HepG2 (cell line): ENCODE data around the gene OR10G2. TPM values are rescaled to one million over a fixed set of nuclear protein-coding genes. Genes with fewer than 3 reads are reported as not detected.

Experiments
- ATAC-seq: fragments of 200-7000 bp; cut with Tn5 transposase; 3 replicates; pipeline ENCODE4 v1.9.1; 2020; ENCODE audit warnings: mild to moderate bottlenecking, moderate library complexity
- BruUV-seq: library from RNA; stranded (reverse); fragments of 400-500 nt; replicated peaks from 2 replicates; lab custom pipeline; 2021; lab: Mats Ljungman, UMichigan
- CTCF ChIA-PET: fragments of 300-600 bp; formaldehyde crosslinking; extraction: SDS; loops from one replicate; lab custom pipeline; 2021; ENCODE audit warnings: low total read pairs, inconsistent platforms, low intra/inter-chr PET ratio; lab: Yijun Ruan, JAX
- POLR2A ChIA-PET: fragments of 350-600 bp; sonication (Branson Sonifier 250); formaldehyde crosslinking; loops from one replicate; lab custom pipeline; 2020; ENCODE audit warnings: antibody characterized with exemption, inconsistent platforms; lab: Yijun Ruan, JAX
- DNase-seq: peaks from one replicate; pipeline ENCODE4 v3.0.0-alpha.2; 2015; ENCODE audit warnings: low spot score
- FAIRE-seq: peaks from 3 replicates; lab custom pipeline; 2011; peaks lifted over from hg19 to GRCh38; lab: Jason Lieb, UNC
- H2AFZ ChIP-seq: one replicate; pipeline ENCODE4 v1.6.1; 2011; ENCODE audit warnings: low read length, inconsistent platforms
- H3K27ac ChIP-seq: fragments of 300-600 bp; 3 replicates; pipeline ENCODE4 v1.8.0; 2011; ENCODE audit warnings: mixed run types, mild to moderate bottlenecking, mixed read lengths, low read length, inconsistent platforms; ENCODE audit not compliant: insufficient read depth; ENCODE audit errors: extremely low read length
- H3K27me3 ChIP-seq, 2 experiments: fragments of 200-600 bp in 1 of 2; 2 replicates in 1 of 2; 3 replicates in 1 of 2; pipeline versions ENCODE4 v1.6.0 to v1.8.0; 2011; ENCODE audit warnings: low read length in 2 of 2, mild to moderate bottlenecking in 2 of 2, moderate library complexity in 2 of 2, inconsistent platforms in 1 of 2; ENCODE audit not compliant: insufficient read depth in 2 of 2, control insufficient read depth in 1 of 2
- H3K36me3 ChIP-seq, 2 experiments: fragments of 200-600 bp in 1 of 2; replicated peaks in 1 of 2; 2 replicates in 1 of 2; 3 replicates in 1 of 2; pipeline versions ENCODE4 v1.5.1 to v1.8.0; 2011; ENCODE audit warnings: low read length in 2 of 2, inconsistent platforms in 1 of 2; ENCODE audit not compliant: insufficient read depth in 2 of 2, control insufficient read depth in 1 of 2
- H3K4me1 ChIP-seq: 2 replicates; pipeline ENCODE4 v1.5.1; 2012; ENCODE audit warnings: low read length, inconsistent platforms; ENCODE audit not compliant: insufficient read depth
- H3K4me2 ChIP-seq: 2 replicates; pipeline ENCODE4 v1.6.0; 2011; ENCODE audit warnings: low read depth, low read length, inconsistent platforms
- H3K4me3 ChIP-seq, 3 experiments: fragments of 200-600 bp in 1 of 3; sonication (generic), shearing (Covaris generic) in 1 of 3; replicated peaks in 1 of 3; 2 replicates each; pipeline ENCODE4 v1.5.1; 2011 to 2016; ENCODE audit warnings: low read length in 3 of 3, inconsistent platforms in 2 of 3, low read depth in 2 of 3, mild to moderate bottlenecking in 2 of 3, control low read depth in 1 of 3, mixed read lengths in 1 of 3; ENCODE audit not compliant: insufficient read depth in 1 of 3
- H3K79me2 ChIP-seq: one replicate; pipeline ENCODE4 v1.6.1; 2011; ENCODE audit warnings: low read length, inconsistent platforms; ENCODE audit not compliant: insufficient read depth
- H3K9ac ChIP-seq: 2 replicates; pipeline ENCODE4 v1.6.0; 2011; ENCODE audit warnings: mild to moderate bottlenecking, low read depth, low read length, inconsistent platforms; ENCODE audit not compliant: insufficient read depth
- H3K9me3 ChIP-seq: 2 replicates; pipeline ENCODE4 v1.5.1; 2012; ENCODE audit warnings: mild to moderate bottlenecking, low read length
- H4K20me1 ChIP-seq: 2 replicates; pipeline ENCODE4 v1.6.0; 2011; ENCODE audit warnings: inconsistent platforms, mild to moderate bottlenecking, low read length, moderate library complexity; ENCODE audit not compliant: insufficient read depth
- GATAD1 ChIP-seq: IDR thresholded peaks from 2 replicates; pipeline ENCODE4 v1.6.1; 2016; ENCODE audit warnings: missing genetic modification reagents, missing compliant biosample characterization
- MIER2 ChIP-seq: IDR thresholded peaks from 2 replicates; pipeline ENCODE4 v1.6.1; 2016; ENCODE audit warnings: missing biosample characterization, missing genetic modification reagents
- NR2F1 ChIP-seq, 2 experiments: fragments of 450-650 bp in 1 of 2; formaldehyde crosslinking in 1 of 2; IDR thresholded peaks; 2 replicates each; pipeline versions ENCODE4 v1.5.0 to v1.6.1; 2016 to 2020; ENCODE audit warnings: mild to moderate bottlenecking in 1 of 2, missing compliant biosample characterization in 1 of 2, missing genetic modification reagents in 1 of 2, moderate library complexity in 1 of 2
- POLR2A ChIP-seq, 2 experiments: IDR thresholded peaks; 2 replicates each; pipeline ENCODE4 v1.6.1; 2011; ENCODE audit warnings: low read depth in 2 of 2, low read length in 2 of 2, mild to moderate bottlenecking in 1 of 2, moderate library complexity in 1 of 2; ENCODE audit not compliant: insufficient read depth in 1 of 2
- RFX5 ChIP-seq: IDR thresholded peaks from 2 replicates; pipeline ENCODE4 v1.6.1; 2011; ENCODE audit warnings: low read depth, low read length, improper control_type of control experiment
- THYN1 ChIP-seq: sonication (generic); formaldehyde crosslinking; IDR thresholded peaks from 2 replicates; pipeline ENCODE4 v1.8.1; 2023; ENCODE audit warnings: low read depth, mild to moderate bottlenecking, moderate library complexity, missing genetic modification reagents, borderline replicate concordance
- ZNF430 ChIP-seq: sonication (generic); formaldehyde crosslinking; IDR thresholded peaks from 2 replicates; pipeline ENCODE4 v1.9.0; 2021; ENCODE audit warnings: mild to moderate bottlenecking, missing genetic modification reagents
- ZNF569 ChIP-seq: sonication (generic); formaldehyde crosslinking; IDR thresholded peaks from 2 replicates; pipeline ENCODE4 v1.5.0; 2020; ENCODE audit warnings: mild to moderate bottlenecking, missing genetic modification reagents, moderate library complexity, borderline replicate concordance
- ZNF629 ChIP-seq: sonication (generic); formaldehyde crosslinking; conservative IDR thresholded peaks from 2 replicates; pipeline ENCODE4 v1.5.0; 2020; ENCODE audit warnings: missing genetic modification reagents
- ZNF747 ChIP-seq: sonication (generic); formaldehyde crosslinking; IDR thresholded peaks from 2 replicates; pipeline ENCODE4 v1.8.1; 2023; ENCODE audit warnings: missing genetic modification reagents, mild to moderate bottlenecking, borderline replicate concordance
- ZXDC ChIP-seq: sonication (generic); formaldehyde crosslinking; IDR thresholded peaks from 2 replicates; pipeline ENCODE4 v1.5.0; 2020; ENCODE audit warnings: mild to moderate bottlenecking, missing genetic modification reagents
- WGBS: methylation state at CpG from one replicate; pipeline ENCODE4 v1.1.6; 2017; ENCODE audit warnings: low lambda C conversion rate; 5-methylcytosine and 5-hydroxymethylcytosine counted together
- in situ Hi-C: cut with HindIII; loops from 2 replicates; pipeline ENCODE4 v1.10.0; 2017; ENCODE audit warnings: low pct_unique_long_range_greater_than_20kb; ENCODE audit not compliant: extremely low pct_ligation_motif_present
- intact Hi-C: fragments of 100-400 bp; cut with micrococcal nuclease; formaldehyde crosslinking; loops from one replicate; pipeline ENCODE4 v1.10.0; 2022; ENCODE audit not compliant: unreplicated experiment
- polyA plus RNA-seq, 8 experiments: library from polyadenylated mRNA; depleted of rRNA in 3 of 8; stranded (reverse) in 7 of 8; unstranded in 1 of 8; fragments of >200 nt; fragmentation: Illumina TruSeq in 4 of 8; extraction: Trizol in 4 of 8; gene quantifications; 2 replicates each; pipeline versions ENCODE4 v1.2.1 to v1.2.3, GENCODE V29; 2011 to 2016; ENCODE audit warnings: low read depth in 4 of 8, missing spikeins in 1 of 8, mixed read lengths in 1 of 8; ENCODE audit not compliant: insufficient read depth in 1 of 8
- total RNA-seq, 5 experiments: library from RNA; depleted of rRNA; stranded (reverse); fragments of >200 nt; fragmentation: Illumina TruSeq; extraction: Trizol; gene quantifications; 2 replicates each; pipeline ENCODE4 v1.2.3, GENCODE V29; 2016; ENCODE audit warnings: low read depth in 1 of 5

OR10G2 gene
- total and polyA plus RNA-seq, 2 of the 13 experiments (the other 11 are each of a cell fraction or from before 2014, with no cell fraction given): not detected

- POLR2A ChIA-PET: no interaction called here
- in situ Hi-C loops: no loop called here
- TF ChIP-seq ZNF569 (no peak), RFX5 (peak; percentile 65; the same call in 1 of the 2 replicates), MIER2 (CRISPR knock-in tag) (no peak), NR2F1 (CRISPR knock-in tag; IDR thresholded peaks at IDR 0.05) (no peak), THYN1 (CRISPR knock-in tag) (no peak)
- TF ChIP-seq, all 625 proteins: peak for 1
- Histone ChIP-seq H2AFZ (no peak overlapping the region), H3K4me3 (no peak overlapping the region), H4K20me1 (no peaks in the 10 kb centered on the region), H3K27ac (no peak overlapping the region), H3K27me3 (no peaks in the 10 kb centered on the region; a peak in 1 of 5 replicates), H3K36me3 (no peaks in the 10 kb centered on the region), H3K4me2 (no peak overlapping the region), H3K79me2 (no peaks in the 10 kb centered on the region), H3K9me3 (no peaks in the 10 kb centered on the region), H3K9ac (no peak overlapping the region), H3K4me1 (no peaks in the 10 kb centered on the region)
- DNase-seq: no peak
- CTCF ChIA-PET: no interaction called here
- FAIRE-seq: no peak
- 0% methylated on average over 1 of the region's 1 CpG for whole genome bisulfite sequencing
- intact Hi-C loops: no loop called here
- no TSS peak for BruUV-seq
- ATAC-seq: no peak
These were observed 17.6 kb upstream of the OR10G2 start for GRCh38 chr14:21652209-21652808.

GRCh38 chr14:21647380-21647779 lies 12.6 kb upstream of the OR10G2 start:
- ChIA-PET POLR2A (no interaction called here), CTCF (no interaction called here)
- H3K9me3 ChIP-seq: no peaks in the 10 kb centered on the region
- H3K79me2 ChIP-seq: no peaks in the 10 kb centered on the region
- H3K9ac ChIP-seq: no peak overlapping the region
- no peaks in the 10 kb centered on the region for H4K20me1 ChIP-seq
- TF ChIP-seq POLR2A (IDR thresholded peaks at IDR 0.05; ENCODE audit: insufficient read depth in 1 of 2, low read depth in 2 of 2, low read length in 2 of 2): no peak
- TF ChIP-seq ZNF747 (CRISPR knock-in tag): no peak
- TF ChIP-seq ZXDC (CRISPR knock-in tag): no peak
- no peak for TF ChIP-seq ZNF629 (CRISPR knock-in tag)
- no peak for TF ChIP-seq ZNF430
- no peak for TF ChIP-seq GATAD1 (CRISPR knock-in tag)
- in situ Hi-C loops: no loop called here
- no peak overlapping the region for H3K4me3 ChIP-seq
- H3K4me1 ChIP-seq: no peaks in the 10 kb centered on the region
- H3K4me2 ChIP-seq: no peak overlapping the region
- no peak overlapping the region for H2AFZ ChIP-seq
- H3K27me3 ChIP-seq: peaks cover 0 to 4% of the 10 kb centered on the region in 2 experiments; a peak in 2 of 5 replicates
- no TSS peak for BruUV-seq
- ATAC-seq (no peak), DNase-seq (no peak), FAIRE-seq (no peak)
- H3K27ac ChIP-seq: no peak overlapping the region
- intact Hi-C loops: no loop called here
- no peaks in the 10 kb centered on the region for H3K36me3 ChIP-seq
